Measurements from ENCODE around the gene CEP20. TPM values are rescaled to one million over a fixed set of nuclear protein-coding genes. Genes with fewer than 3 reads are reported as not detected.

The CEP20 gene
- total RNA-seq, 1 experiment from 2014 or later = 36.9 TPM

GRCh38 chr16:15836965-15837611 lies 51.3 kb downstream of the CEP20 start:
- Mint-ChIP-seq H3K36me3 (ENCODE audit: insufficient read depth in 1 of 3, low read depth in 3 of 3) (no peaks in the 10 kb centered on the region), H3K27me3 (ENCODE audit: low read depth) (no peaks in the 10 kb centered on the region; the same call in 1 of the 2 replicates), H3K4me3 (no peak overlapping the region; a peak in 1 of 5 replicates), H3K27ac (no peak overlapping the region), H3K9me3 (no peaks in the 10 kb centered on the region), H3K4me1 (no peaks in the 10 kb centered on the region)
- H2AFZ ChIP-seq (ENCODE audit: low read length) = no peak overlapping the region
- no peaks in the 10 kb centered on the region for H3K9me3 ChIP-seq (ENCODE audit: control insufficient read depth, low read depth, low read length)
- H3K4ac ChIP-seq (ENCODE audit: low read depth, low read length) = no peak overlapping the region
- no peak overlapping the region for H3K9ac ChIP-seq (ENCODE audit: extremely low read depth, insufficient read length, low read length)
- H4K5ac ChIP-seq (ENCODE audit: insufficient read length, low read depth, low read length) = no peak overlapping the region
- H3K27ac ChIP-seq (ENCODE audit: insufficient read length, low read depth, low read length) = no peak overlapping the region
- H3K4me2 ChIP-seq (ENCODE audit: insufficient read depth, insufficient read length, low read length) = no peak overlapping the region
- no peak overlapping the region for H2BK15ac ChIP-seq (ENCODE audit: low read depth, low read length)
- H3T11ph ChIP-seq (ENCODE audit: low read length) = no peak overlapping the region
- H2AK5ac ChIP-seq (ENCODE audit: insufficient read length, low read length) = no peak overlapping the region
- H3K14ac ChIP-seq (ENCODE audit: insufficient read depth, low read length) = no peak overlapping the region
- DNase-seq = no peak
- WGBS (ENCODE audit: extremely low coverage, insufficient read length, low lambda C conversion rate) = no CpG with 5 or more reads among the region's 10 CpGs
- no peak overlapping the region for H4K8ac ChIP-seq (replicated peaks; ENCODE audit: insufficient read length, low read depth, low read length)
- no peak overlapping the region for H2BK5ac ChIP-seq (ENCODE audit: insufficient read length, low read length)
- H3K4me1 ChIP-seq (ENCODE audit: insufficient read depth, low read length) = no peaks in the 10 kb centered on the region
- no peaks in the 10 kb centered on the region for H4K20me1 ChIP-seq (ENCODE audit: control insufficient read depth, insufficient read depth, insufficient read length)
- H2BK20ac ChIP-seq (ENCODE audit: low read depth, low read length, poor library complexity, severe bottlenecking) = no peak overlapping the region
- H4K91ac ChIP-seq (ENCODE audit: insufficient read length, low read depth, low read length) = no peak overlapping the region
- H2BK12ac ChIP-seq (ENCODE audit: insufficient read length, low read depth, low read length) = no peak overlapping the region
- TF ChIP-seq CTCF (conservative IDR thresholded peaks at IDR 0.05) = no peak
- no peaks in the 10 kb centered on the region for H3K79me1 ChIP-seq (ENCODE audit: insufficient read depth, low read depth, low read length, poor library complexity, severe bottlenecking)
- no peaks in the 10 kb centered on the region for H3K79me2 ChIP-seq (ENCODE audit: insufficient read depth, low read length)
- no peak overlapping the region for H2BK120ac ChIP-seq (ENCODE audit: low read depth, low read length, poor library complexity, severe bottlenecking)
- no peak overlapping the region for H3K23ac ChIP-seq (ENCODE audit: insufficient read length, low read depth, low read length)
- H3K23me2 ChIP-seq (ENCODE audit: insufficient read length, low read depth, low read length, poor library complexity, severe bottlenecking) = no peaks in the 10 kb centered on the region
- H3K27me3 ChIP-seq (ENCODE audit: insufficient read depth, low read length) = no peaks in the 10 kb centered on the region
- no peak overlapping the region for H3K18ac ChIP-seq (ENCODE audit: insufficient read length, low read depth, low read length)
- no peak overlapping the region for H3K56ac ChIP-seq (ENCODE audit: insufficient read length, low read depth, low read length)
